ENCODE data around the gene CDC42EP2. TPM values are rescaled to one million over a fixed set of nuclear protein-coding genes. Genes with fewer than 3 reads are reported as not detected.

CDC42EP2 gene
- polyA plus RNA-seq, 3 donors, result 10.2 to 18.6 (median 12.9) TPM

- peak; percentile 97 for DNase-seq
These were observed 39.8 kb downstream of the CDC42EP2 start, which contains the start of gene TIGD3 for GRCh38 chr11:65354265-65355012. TSS of gene TIGD3 (plus strand) at chr11:65354751. CDS start at chr11:65355809, 1,058 bp downstream.

GRCh38 chr11:65355013-65355775 is 40.5 kb downstream of the CDC42EP2 start:
- DNase-seq, result no peak

GRCh38 chr11:65355776-65356393 is 41.2 kb downstream of the CDC42EP2 start:
- DNase-seq, result no peak

DNA sequence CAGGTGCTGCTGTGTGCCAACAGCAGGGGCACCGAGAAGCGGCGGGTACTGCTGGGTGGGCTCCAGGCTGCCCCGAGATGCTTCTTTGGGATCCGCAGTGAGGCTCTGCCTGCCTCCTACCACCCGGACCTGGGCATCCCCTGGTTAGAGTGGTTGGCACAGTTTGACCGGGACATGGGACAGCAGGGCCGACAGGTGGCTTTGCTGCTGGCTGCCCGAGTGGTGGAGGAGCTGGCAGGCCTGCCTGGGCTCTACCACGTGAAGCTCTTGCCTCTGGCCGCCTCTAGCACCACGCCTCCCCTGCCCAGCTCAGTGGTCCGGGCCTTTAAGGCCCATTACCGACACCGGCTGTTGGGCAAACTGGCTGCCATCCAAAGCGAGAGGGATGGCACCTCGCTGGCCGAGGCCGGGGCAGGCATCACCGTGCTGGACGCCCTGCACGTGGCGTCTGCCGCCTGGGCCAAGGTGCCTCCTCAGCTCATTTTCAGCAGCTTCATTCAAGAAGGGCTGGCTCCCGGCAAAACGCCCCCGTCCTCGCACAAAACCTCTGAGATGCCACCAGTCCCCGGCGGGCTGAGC is 41.8 kb downstream of the CDC42EP2 start:
- no peak for DNase-seq

- DNase-seq, result no peak
These were observed 43.2 kb downstream of the CDC42EP2 start for GRCh38 chr11:65357856-65358356.

DNA sequence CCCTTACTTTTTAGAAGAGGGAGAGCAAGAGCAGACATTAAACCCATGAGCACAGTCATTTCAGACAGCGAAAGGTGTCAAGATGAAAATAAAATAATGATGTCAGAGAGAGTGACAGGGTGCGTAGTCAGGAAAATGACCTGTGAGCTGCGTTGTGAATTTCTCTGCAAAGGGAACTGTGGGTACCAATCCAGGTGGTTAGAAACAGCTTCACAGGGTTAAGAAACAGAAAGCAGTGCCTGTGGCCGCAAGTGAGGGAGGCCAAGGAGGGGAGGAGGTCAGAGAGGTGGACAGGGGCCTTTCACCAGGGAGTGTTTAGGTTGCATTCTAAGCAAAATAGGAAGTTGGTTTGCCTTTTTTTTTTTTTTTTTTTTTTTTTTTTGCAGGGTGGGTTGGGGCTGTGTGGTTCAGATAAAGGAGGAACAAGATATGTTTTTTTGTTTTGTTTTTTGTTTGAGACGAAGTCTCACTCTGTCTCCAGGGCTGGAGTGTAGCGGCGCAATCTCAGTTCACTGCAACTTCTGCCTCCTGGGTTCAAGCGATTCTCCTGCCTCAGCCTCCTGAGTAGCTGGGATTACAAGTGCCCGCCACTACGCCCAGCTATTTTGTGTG is 47.8 kb downstream of the CDC42EP2 start:
- DNase-seq, result no peak

DNA sequence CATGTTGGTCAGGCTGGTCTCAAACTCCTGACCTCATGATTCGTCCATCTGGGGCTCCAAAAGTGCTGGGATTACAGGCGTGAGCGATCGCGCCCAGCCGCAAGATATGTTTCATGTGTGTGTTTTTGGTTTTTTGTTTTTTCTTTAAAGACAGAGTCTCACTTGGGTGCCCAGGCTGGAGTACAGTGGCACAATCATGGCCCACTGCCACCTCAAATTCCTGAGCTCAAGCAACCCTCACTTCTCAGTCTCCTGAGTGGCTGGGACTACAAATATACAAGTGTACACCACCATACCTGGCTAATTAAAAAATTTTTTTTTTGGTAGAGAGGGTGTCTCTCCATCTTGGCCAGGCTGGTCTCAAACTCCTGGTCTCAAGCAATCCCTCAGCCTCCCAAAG is 48.3 kb downstream of the CDC42EP2 start:
- no peak for DNase-seq

GRCh38 chr11:65363770-65364169 is 49.1 kb downstream of the CDC42EP2 start:
- DNase-seq, result no peak

DNA sequence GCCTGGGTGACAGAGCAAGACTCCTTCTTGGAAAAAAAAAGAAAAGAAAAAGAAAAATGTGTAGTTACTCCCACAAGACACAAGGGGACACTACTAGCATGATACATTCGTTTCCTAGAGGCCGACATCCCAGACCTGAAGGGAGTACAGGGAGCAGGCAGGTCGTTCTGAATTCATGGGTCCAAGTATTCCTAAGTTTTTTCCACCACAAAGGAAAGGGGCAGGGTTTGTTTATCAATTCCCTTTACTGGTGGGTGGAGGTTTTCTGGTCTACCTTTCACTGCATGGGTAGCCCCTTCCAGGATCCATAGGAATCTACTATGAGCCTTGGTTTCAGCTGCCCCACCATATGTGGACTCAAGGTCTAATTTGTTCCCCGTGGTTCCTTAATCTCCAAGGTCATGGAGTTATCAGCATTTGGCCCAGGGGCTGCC is 51.7 kb downstream of the CDC42EP2 start:
- DNase-seq, result peak; percentile 77

- no peak for DNase-seq
These were observed 56.0 kb downstream of the CDC42EP2 start for GRCh38 chr11:65370659-65371049.

Other genes starting within 250 kb of the CDC42EP2 start
- gene CDCA5, start 230.8 kb upstream of the CDC42EP2 start, polyA plus RNA-seq (ENCODE audit: insufficient read length in 3 of 3), result 10 to 100 TPM; 18.3 to 23.6 (median 22.6) TPM
- gene ZFPL1, start 230.6 kb upstream of the CDC42EP2 start, polyA plus RNA-seq (ENCODE audit: insufficient read length in 3 of 3), result 10 to 100 TPM; 30.4 to 37.1 (median 35.4) TPM
- 100 to 1,000 TPM; 120 to 154 (median 140) TPM for gene VPS51, start 218.7 kb upstream of the CDC42EP2 start, polyA plus RNA-seq (ENCODE audit: insufficient read length in 3 of 3)
- 100 to 1,000 TPM in 1 of 3 donors, 10 to 100 TPM in 2; 88.7 to 100 (median 97.5) TPM for gene TM7SF2, start 203.0 kb upstream of the CDC42EP2 start, polyA plus RNA-seq (ENCODE audit: insufficient read length in 3 of 3)
- 10 to 100 TPM in 1 of 3 donors, 1 to 10 TPM in 2; 7.8 to 12.4 (median 9.9) TPM for gene ZNHIT2, start 197.2 kb upstream of the CDC42EP2 start, polyA plus RNA-seq (ENCODE audit: insufficient read length in 3 of 3)
- 100 to 1,000 TPM; 706 to 910 (median 772) TPM for gene FAU, start 192.7 kb upstream of the CDC42EP2 start, polyA plus RNA-seq (ENCODE audit: insufficient read length in 3 of 3)
- 10 to 100 TPM; 58.8 to 63.2 (median 63.2) TPM for gene MRPL49, start 192.5 kb upstream of the CDC42EP2 start, polyA plus RNA-seq (ENCODE audit: insufficient read length in 3 of 3)
- 10 to 100 TPM; 48.6 to 51.8 (median 49.6) TPM for gene SYVN1, start 180.3 kb upstream of the CDC42EP2 start, polyA plus RNA-seq (ENCODE audit: insufficient read length in 3 of 3)
- gene SPDYC, start 144.6 kb upstream of the CDC42EP2 start, polyA plus RNA-seq (ENCODE audit: insufficient read length in 3 of 3), result under 1 TPM in 1 of 3 donors, not detected in 2; 0.17 TPM
- gene CAPN1, start 132.9 kb upstream of the CDC42EP2 start, polyA plus RNA-seq (ENCODE audit: insufficient read length in 3 of 3), result 100 to 1,000 TPM; 109 to 112 (median 109) TPM
- 10 to 100 TPM; 27.6 to 35.0 (median 30.3) TPM for gene POLA2, start 52.9 kb upstream of the CDC42EP2 start, polyA plus RNA-seq (ENCODE audit: insufficient read length in 3 of 3)
- 100 to 1,000 TPM in 1 of 3 donors, 10 to 100 TPM in 2; 96.7 to 102 (median 98.0) TPM for gene DPF2, start 19.0 kb downstream of the CDC42EP2 start, polyA plus RNA-seq (ENCODE audit: insufficient read length in 3 of 3)
- gene TIGD3, start 39.9 kb downstream of the CDC42EP2 start, polyA plus RNA-seq (ENCODE audit: insufficient read length in 3 of 3), result under 1 TPM; 0.55 to 0.78 (median 0.61) TPM
- gene SLC25A45, start 67.8 kb downstream of the CDC42EP2 start, polyA plus RNA-seq (ENCODE audit: insufficient read length in 3 of 3), result 1 to 10 TPM; 5.6 to 8.7 (median 8.1) TPM
- 10 to 100 TPM; 20.4 to 26.7 (median 21.0) TPM for gene FRMD8, start 71.8 kb downstream of the CDC42EP2 start, polyA plus RNA-seq (ENCODE audit: insufficient read length in 3 of 3)
- gene NEAT1, start 107.9 kb downstream of the CDC42EP2 start, polyA plus RNA-seq (ENCODE audit: insufficient read length in 3 of 3), result 100 to 1,000 TPM; 120 to 327 (median 277) TPM
- gene MALAT1, start 184.2 kb downstream of the CDC42EP2 start, polyA plus RNA-seq (ENCODE audit: insufficient read length in 3 of 3), result 1,000 to 10,000 TPM in 2 of 3 donors, 100 to 1,000 TPM in 1; 788 to 1,101 (median 1,002) TPM
- 10 to 100 TPM; 77.3 to 92.5 (median 81.5) TPM for gene SCYL1, start 210.2 kb downstream of the CDC42EP2 start, polyA plus RNA-seq (ENCODE audit: insufficient read length in 3 of 3)
- 100 to 1,000 TPM; 132 to 148 (median 146) TPM for gene LTBP3, start 243.5 kb downstream of the CDC42EP2 start, polyA plus RNA-seq (ENCODE audit: insufficient read length in 3 of 3)

Measured in renal pelvis (tissue), 4 donors.